Karpas-422 (cell line): ENCODE results near the gene FLYWCH1. TPM values are rescaled to one million over a fixed set of nuclear protein-coding genes. Genes with fewer than 3 reads are reported as not detected.
"Not testable (repeated sequence)": the region's sequence is repeated elsewhere in the genome, so short reads cannot be mapped to it uniquely, and the experiment has no call there.

Experiments used
- DNase-seq: peaks from one replicate; pipeline ENCODE4 v3.0.0-alpha.2; 2015
- H2AFZ ChIP-seq: fragments of 200-600 bp; sonication (generic); 2 replicates; pipeline ENCODE4 v1.6.1; 2014; ENCODE audit warnings: antibody characterized with exemption, low read length, mixed read lengths
- H3K27ac ChIP-seq: fragments of 200-600 bp; sonication (generic); 2 replicates; pipeline ENCODE4 v1.5.1; 2014; ENCODE audit warnings: mild to moderate bottlenecking, low read length, moderate library complexity
- H3K27me3 ChIP-seq: fragments of 200-600 bp; sonication (generic); 2 replicates; pipeline ENCODE4 v1.6.1; 2014; ENCODE audit warnings: low read length, mixed read lengths
- H3K36me3 ChIP-seq: fragments of 200-600 bp; sonication (generic); 2 replicates; pipeline ENCODE4 v1.6.1; 2014; ENCODE audit warnings: low read length, mixed read lengths; ENCODE audit not compliant: insufficient read depth
- H3K4me1 ChIP-seq: fragments of 200-600 bp; sonication (generic); 2 replicates; pipeline ENCODE4 v1.6.1; 2014; ENCODE audit warnings: mild to moderate bottlenecking, low read length, mixed read lengths
- H3K4me2 ChIP-seq: fragments of 200-600 bp; sonication (generic); 2 replicates; pipeline ENCODE4 v1.6.1; 2014; ENCODE audit warnings: low read length, low read depth, mild to moderate bottlenecking; ENCODE audit not compliant: poor library complexity, severe bottlenecking
- H3K4me3 ChIP-seq: fragments of 200-600 bp; sonication (generic); 2 replicates; pipeline ENCODE4 v1.5.1; 2014; ENCODE audit warnings: mild to moderate bottlenecking, antibody characterized with exemption, low read length, mixed read lengths
- H3K79me2 ChIP-seq: fragments of 200-600 bp; sonication (generic); 2 replicates; pipeline ENCODE4 v1.6.1; 2014; ENCODE audit warnings: mild to moderate bottlenecking, low read length, mixed read lengths
- H3K9ac ChIP-seq: fragments of 200-600 bp; sonication (generic); 2 replicates; pipeline ENCODE4 v1.6.0; 2014; ENCODE audit warnings: low read length
- H3K9me2 ChIP-seq: fragments of 200-600 bp; sonication (generic), shearing (Covaris generic); replicated peaks from 2 replicates; pipeline ENCODE4 v1.6.0; 2014; ENCODE audit warnings: mild to moderate bottlenecking, low read length, moderate library complexity; ENCODE audit not compliant: insufficient read depth
- H3K9me3 ChIP-seq: fragments of 300-700, 200-600 bp; sonication (generic); 2 replicates; pipeline ENCODE4 v1.6.1; 2014; ENCODE audit warnings: low read length, mixed read lengths
- H4K20me1 ChIP-seq: fragments of 200-600 bp; sonication (generic); 2 replicates; pipeline ENCODE4 v1.6.1; 2014; ENCODE audit warnings: mild to moderate bottlenecking, antibody characterized with exemption, low read length, low read depth; ENCODE audit not compliant: insufficient read depth
- total RNA-seq: library from RNA; depleted of rRNA; stranded (reverse); fragments of >200 nt; shearing (Covaris generic); gene quantifications from 2 replicates; pipeline ENCODE4 v1.2.3, GENCODE V29; 2014; ENCODE audit warnings: low replicate concordance

FLYWCH1 gene
- total RNA-seq, 1 experiment from 2014 or later: 11.0 TPM

DNA sequence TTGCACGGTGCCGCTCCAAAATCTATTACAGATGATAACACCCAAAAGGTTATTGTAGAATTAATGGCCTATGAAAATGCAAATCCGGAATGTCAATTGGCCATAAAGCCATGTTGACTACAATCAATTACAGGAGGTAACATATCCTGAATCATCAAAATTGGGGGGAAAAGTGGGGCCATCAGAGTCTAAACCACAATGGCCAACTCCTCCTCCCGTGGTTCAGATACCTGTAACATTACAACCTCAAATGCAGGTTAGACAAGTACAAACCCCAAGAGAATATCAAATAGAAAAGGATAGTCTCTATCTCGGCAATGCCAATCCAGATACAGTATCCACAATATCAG, 14.9 kb downstream of the FLYWCH1 start:
- Histone ChIP-seq H3K9ac (peak overlapping the region; percentile 10; the same call in 1 of the 2 replicates), H3K4me3 (0 out of 2 replicates have a peak overlapping the region, but pooled peaks have one; percentile 31), H4K20me1 (no peaks in the 10 kb centered on the region), H3K27me3 (no peaks in the 10 kb centered on the region), H3K9me3 (no peaks in the 10 kb centered on the region), H3K36me3 (no peaks in the 10 kb centered on the region), H3K4me2 (peak overlapping the region; percentile 37), H3K27ac (no peak overlapping the region), H3K79me2 (no peaks in the 10 kb centered on the region), H3K9me2 (no peaks in the 10 kb centered on the region), H2AFZ (no peak overlapping the region; the same call in 1 of the 2 replicates), H3K4me1 (peaks cover 10% of the 10 kb centered on the region)
- DNase-seq: no peak

DNA sequence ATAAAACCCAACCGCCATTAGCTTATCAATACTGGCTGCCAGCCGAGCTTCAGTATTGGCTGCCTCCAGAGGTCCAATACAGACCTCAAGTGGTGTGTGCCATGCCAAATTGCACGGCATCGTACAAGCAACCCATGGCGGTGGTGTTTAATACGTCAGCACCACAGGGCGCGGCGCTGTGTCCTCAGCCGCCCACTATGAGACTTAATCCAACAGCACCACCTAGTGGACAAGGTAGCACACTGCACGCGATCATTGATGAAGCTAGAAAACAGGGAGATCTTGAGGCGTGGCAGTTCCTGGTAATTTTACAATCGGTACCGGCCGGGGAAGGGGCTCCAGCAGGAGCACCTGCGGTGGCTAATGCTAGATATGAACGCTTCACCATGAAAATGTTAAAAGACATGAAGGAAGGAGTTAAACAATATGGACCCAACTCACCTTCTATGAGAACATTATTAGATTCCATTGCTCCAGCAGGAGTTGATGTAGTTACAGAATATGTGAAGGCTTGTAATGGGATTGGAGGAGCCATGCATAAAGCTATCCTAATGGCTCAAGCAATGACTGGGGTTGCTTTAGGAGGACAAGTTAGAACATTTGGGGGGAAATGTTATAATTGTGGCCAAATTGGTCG, 15.4 kb downstream of the FLYWCH1 start:
- Histone ChIP-seq H3K27me3 (no peaks in the 10 kb centered on the region), H3K4me3 (0 out of 2 replicates have a peak overlapping the region, but pooled peaks have one; percentile 31), H3K9me3 (no peaks in the 10 kb centered on the region), H3K79me2 (no peaks in the 10 kb centered on the region), H3K4me1 (peaks cover 10% of the 10 kb centered on the region), H3K9me2 (no peaks in the 10 kb centered on the region), H3K36me3 (no peaks in the 10 kb centered on the region), H4K20me1 (no peaks in the 10 kb centered on the region), H3K4me2 (peak overlapping the region; percentile 37), H3K9ac (peak overlapping the region; percentile 10; the same call in 1 of the 2 replicates), H2AFZ (no peak overlapping the region; the same call in 1 of the 2 replicates), H3K27ac (no peak overlapping the region)
- peak; percentile 96 for DNase-seq

GRCh38 chr16:2928151-2928550, 16.4 kb downstream of the FLYWCH1 start:
- not testable (repeated sequence) for DNase-seq, H3K36me3 ChIP-seq, H3K9ac ChIP-seq, H3K4me3 ChIP-seq, H3K27me3 ChIP-seq, H4K20me1 ChIP-seq, H3K4me1 ChIP-seq, H3K9me3 ChIP-seq, H3K9me2 ChIP-seq, H3K27ac ChIP-seq, H3K79me2 ChIP-seq, H3K4me2 ChIP-seq, H2AFZ ChIP-seq

DNA sequence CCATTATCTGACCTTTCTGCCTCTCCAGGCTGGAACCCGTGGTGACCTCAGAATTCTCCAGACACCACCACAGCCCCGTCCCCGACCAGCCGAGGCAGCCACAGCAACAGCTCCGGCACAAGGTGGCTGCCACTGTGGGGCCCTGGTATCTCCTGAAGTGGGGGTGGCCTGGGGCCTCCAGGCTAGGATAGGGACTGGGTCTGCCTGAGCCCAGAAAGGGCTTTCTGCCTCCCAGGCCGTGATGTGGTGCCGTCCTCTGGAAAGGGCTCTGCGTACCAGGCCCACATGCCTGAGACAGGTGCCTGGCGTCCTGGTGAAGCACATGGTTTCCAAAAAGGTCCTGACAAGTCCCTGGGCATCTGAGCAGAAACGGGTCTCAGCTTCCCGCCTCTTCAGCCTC, 17.1 kb downstream of the FLYWCH1 start:
- no peaks in the 10 kb centered on the region for H3K9me2 ChIP-seq
- H3K4me1 ChIP-seq: peaks cover 10% of the 10 kb centered on the region
- H3K79me2 ChIP-seq: no peaks in the 10 kb centered on the region
- no peak overlapping the region for H3K9ac ChIP-seq
- no peak overlapping the region for H3K27ac ChIP-seq
- H3K4me3 ChIP-seq: no peak overlapping the region
- no peak overlapping the region for H3K4me2 ChIP-seq
- H2AFZ ChIP-seq: no peak overlapping the region
- H3K36me3 ChIP-seq: no peaks in the 10 kb centered on the region
- H3K9me3 ChIP-seq: no peaks in the 10 kb centered on the region
- H4K20me1 ChIP-seq: no peaks in the 10 kb centered on the region
- no peaks in the 10 kb centered on the region for H3K27me3 ChIP-seq
- no peak for DNase-seq

DNA sequence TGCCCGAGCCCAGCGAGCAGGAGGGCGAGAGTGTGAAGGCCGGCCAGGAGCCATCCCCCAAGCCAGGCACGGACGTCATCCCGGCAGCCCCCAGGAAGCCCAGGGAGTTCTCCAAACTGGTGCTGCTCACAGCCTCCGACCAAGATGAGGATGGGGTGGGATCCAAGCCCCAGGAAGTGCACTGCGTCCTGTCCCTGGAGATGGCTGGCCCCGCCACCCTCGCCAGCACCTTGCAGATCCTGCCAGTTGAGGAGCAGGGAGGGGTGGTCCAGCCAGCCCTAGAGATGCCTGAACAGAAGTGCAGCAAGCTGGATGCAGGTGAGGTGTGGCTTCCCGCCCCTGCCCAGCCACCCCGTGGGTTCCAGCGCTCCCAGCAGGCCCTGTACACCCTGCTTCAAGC, 18.0 kb downstream of the FLYWCH1 start:
- Histone ChIP-seq H3K27ac (no peak overlapping the region), H3K27me3 (no peaks in the 10 kb centered on the region), H3K9ac (no peak overlapping the region), H3K9me3 (no peaks in the 10 kb centered on the region), H3K79me2 (no peaks in the 10 kb centered on the region), H3K4me3 (no peak overlapping the region), H3K4me2 (no peak overlapping the region), H2AFZ (no peak overlapping the region), H3K9me2 (no peaks in the 10 kb centered on the region), H3K36me3 (no peaks in the 10 kb centered on the region), H3K4me1 (peaks cover 10% of the 10 kb centered on the region), H4K20me1 (no peaks in the 10 kb centered on the region)
- DNase-seq: no peak

DNA sequence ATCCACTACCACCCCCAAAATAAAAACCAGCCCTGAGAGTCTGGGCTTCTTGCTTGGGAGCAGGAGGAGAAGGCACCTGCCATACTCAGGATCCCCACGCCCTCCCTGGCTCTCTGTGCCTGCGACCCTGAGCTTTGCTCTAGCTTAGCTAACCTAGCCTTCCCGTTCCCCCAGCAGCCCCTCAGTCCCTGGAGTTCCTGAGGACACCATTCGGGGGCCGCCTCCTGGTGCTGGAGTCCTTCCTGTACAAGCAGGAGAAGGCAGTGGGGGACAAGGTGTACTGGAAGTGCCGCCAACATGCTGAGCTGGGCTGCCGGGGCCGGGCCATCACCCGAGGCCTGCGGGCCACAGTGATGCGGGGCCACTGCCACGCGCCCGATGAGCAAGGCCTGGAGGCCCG, 18.5 kb downstream of the FLYWCH1 start:
- Histone ChIP-seq H2AFZ (no peak overlapping the region), H3K79me2 (no peaks in the 10 kb centered on the region), H4K20me1 (no peaks in the 10 kb centered on the region), H3K4me1 (peaks cover 10% of the 10 kb centered on the region), H3K4me3 (no peak overlapping the region), H3K36me3 (no peaks in the 10 kb centered on the region), H3K9me3 (no peaks in the 10 kb centered on the region), H3K27ac (no peak overlapping the region), H3K9me2 (no peaks in the 10 kb centered on the region), H3K27me3 (no peaks in the 10 kb centered on the region), H3K4me2 (no peak overlapping the region), H3K9ac (no peak overlapping the region)
- no peak for DNase-seq

DNA sequence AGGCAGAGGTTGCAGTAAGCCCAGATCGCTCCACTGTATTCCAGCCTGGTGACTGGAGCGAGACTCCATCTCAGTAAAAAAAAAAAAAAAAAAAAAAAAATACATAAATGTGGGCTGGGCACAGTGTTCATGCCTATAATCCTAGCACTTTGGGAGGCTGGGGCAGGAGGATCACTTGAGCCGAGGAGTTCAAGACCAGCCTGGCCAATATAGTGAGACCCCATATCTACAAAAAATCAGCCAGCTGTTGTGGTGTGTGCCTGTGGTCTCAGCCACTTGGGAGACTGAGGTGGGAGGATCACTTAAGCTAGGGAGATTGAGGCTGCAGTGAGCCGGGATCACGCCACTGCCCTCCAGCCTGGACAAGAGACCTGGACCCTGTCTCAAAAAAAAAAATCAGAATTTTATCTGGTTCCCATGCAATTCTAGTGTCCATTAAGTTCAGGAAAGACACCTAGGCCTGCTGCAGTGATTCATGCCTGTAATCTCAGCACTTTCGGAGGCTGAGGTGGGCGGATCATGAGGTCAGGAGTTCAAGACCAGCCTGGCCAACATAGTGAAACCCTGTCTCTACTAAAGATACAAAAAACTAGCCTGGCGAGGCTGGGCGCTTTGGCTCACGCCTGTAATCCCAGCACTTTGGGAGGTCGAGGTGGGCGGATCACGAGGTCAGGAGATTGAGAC, 19.6 kb downstream of the FLYWCH1 start:
- not testable (repeated sequence) for H3K4me1 ChIP-seq, H3K4me2 ChIP-seq, H3K9ac ChIP-seq, H3K9me2 ChIP-seq, H3K79me2 ChIP-seq, H3K27me3 ChIP-seq, H4K20me1 ChIP-seq, H3K4me3 ChIP-seq, H2AFZ ChIP-seq, H3K36me3 ChIP-seq, H3K9me3 ChIP-seq, DNase-seq, H3K27ac ChIP-seq

- Histone ChIP-seq H2AFZ (no peak overlapping the region), H3K9me3 (no peaks in the 10 kb centered on the region), H3K36me3 (no peaks in the 10 kb centered on the region), H3K9ac (no peak overlapping the region), H3K9me2 (no peaks in the 10 kb centered on the region), H4K20me1 (no peaks in the 10 kb centered on the region), H3K27ac (no peak overlapping the region), H3K4me1 (no peaks in the 10 kb centered on the region), H3K4me2 (no peak overlapping the region), H3K27me3 (no peaks in the 10 kb centered on the region), H3K79me2 (no peaks in the 10 kb centered on the region), H3K4me3 (no peak overlapping the region)
- no peak for DNase-seq
These were observed 21.4 kb downstream of the FLYWCH1 start for GRCh38 chr16:2933136-2933535.
